Breast epithelium (tissue), 4 donors: ENCODE measurements around the gene PHAF1. TPM values are rescaled to one million over a fixed set of nuclear protein-coding genes. Genes with fewer than 3 reads are reported as not detected.

ENCODE experiments used
- DNase-seq, 2 donors: peaks; one replicate each; pipeline ENCODE4 v3.0.0-alpha.2; 2019; ENCODE audit warnings: low spot score in 2 of 2
- H3K27ac ChIP-seq, 2 donors: fragments of 200-600 bp; sonication (generic) in 1 of 2; one replicate each; pipeline ENCODE4 v1.5.1; 2016 to 2019; ENCODE audit warnings: mild to moderate bottlenecking in 1 of 2
- H3K27me3 ChIP-seq, 2 donors: fragments of 200-600 bp; sonication (generic) in 1 of 2; one replicate each; pipeline versions ENCODE4 v1.5.1 to v1.6.0; 2017 to 2019; ENCODE audit warnings: control low read depth in 1 of 2, mild to moderate bottlenecking in 1 of 2
- H3K36me3 ChIP-seq: fragments of 200-600 bp; one replicate; pipeline ENCODE4 v1.5.1; 2019
- H3K4me1 ChIP-seq, 2 donors: fragments of 200-600 bp; sonication (generic); one replicate each; pipeline ENCODE4 v1.5.1; 2016 to 2019; ENCODE audit warnings: control low read depth in 1 of 2
- H3K4me3 ChIP-seq, 3 donors: fragments of 200-600 bp; sonication (generic); 1 replicate in 2 of 3; 2 replicates in 1 of 3; pipeline ENCODE4 v1.5.1; 2016 to 2019; ENCODE audit warnings: mild to moderate bottlenecking in 3 of 3, moderate library complexity in 2 of 3
- H3K9me3 ChIP-seq, 2 donors: fragments of 200-600 bp; sonication (generic) in 1 of 2; one replicate each; pipeline ENCODE4 v1.5.1; 2016 to 2019; ENCODE audit warnings: control low read depth in 1 of 2
- POLR2A ChIP-seq: fragments of 450-650 bp; IDR thresholded peaks from one replicate; pipeline ENCODE4 v1.6.1; 2016; ENCODE audit warnings: antibody characterized with exemption, mild to moderate bottlenecking, moderate library complexity
- POLR2AphosphoS5 ChIP-seq, 3 donors: sonication (generic); formaldehyde crosslinking; IDR thresholded peaks; one replicate each; pipeline ENCODE4 v1.6.1; 2017; ENCODE audit warnings: antibody characterized with exemption in 3 of 3
- intact Hi-C: fragments of 100-400 bp; cut with DNase I; formaldehyde crosslinking; loops from one replicate; pipeline ENCODE4 v1.15.1; 2023; ENCODE audit warnings: low total_unique reads
- total RNA-seq, 3 donors: library from RNA; depleted of rRNA; stranded (reverse); fragments of >200 nt; gene quantifications; one replicate each; pipeline ENCODE4 v1.1.0, GENCODE V29; 2016
- TF ChIP-seq, protein P1 (sequence below), 3 donors: fragments of 450-650 bp; IDR thresholded peaks; one replicate each; pipeline ENCODE4 v1.5.1; 2016 to 2017; ENCODE audit warnings: antibody characterized with exemption in 3 of 3, mild to moderate bottlenecking in 3 of 3, moderate library complexity in 3 of 3

PHAF1 gene
- total RNA-seq, 3 donors from 2014 or later = 17.8 to 31.8 (median 27.1) TPM

DNA sequence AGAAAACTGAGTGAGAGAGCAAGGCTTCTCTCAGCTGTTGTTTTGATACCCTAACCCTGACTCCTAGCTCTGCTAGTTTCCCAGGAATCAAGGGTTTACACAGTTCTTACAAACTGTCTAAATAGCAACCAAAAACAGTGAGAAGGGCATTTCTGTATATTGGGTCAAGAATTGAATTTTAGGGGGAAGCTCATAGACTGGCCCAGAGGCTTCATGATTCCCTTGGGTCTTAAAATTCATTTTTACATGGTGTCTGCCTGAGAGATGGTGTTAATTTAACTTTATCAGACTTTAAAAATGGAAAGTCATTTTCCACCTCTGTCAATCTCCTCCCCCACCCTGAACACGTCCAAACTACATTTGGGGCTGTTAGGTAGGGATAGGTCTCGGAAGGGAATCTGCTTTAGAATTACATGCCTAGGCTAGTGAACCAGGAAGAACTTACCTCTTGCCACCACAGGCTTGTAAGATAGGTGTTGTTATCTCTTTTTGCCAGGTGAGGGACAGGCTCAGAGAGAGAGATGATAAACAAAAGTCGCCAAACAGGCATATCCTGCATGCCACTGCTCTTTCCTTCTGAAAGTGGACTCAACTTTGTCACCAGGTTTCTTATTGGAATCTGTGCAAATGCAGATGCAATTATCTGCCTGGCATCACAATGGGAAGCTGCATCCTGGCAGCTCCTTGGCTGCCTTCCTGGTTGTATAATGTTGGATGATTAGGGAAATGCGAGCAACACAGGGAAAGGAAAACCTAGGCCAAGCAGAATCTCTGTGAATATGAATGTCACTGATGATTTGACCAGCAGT is 3.1 kb downstream of the PHAF1 start:
- Histone ChIP-seq H3K4me1 (peaks cover 0 to 8% of the 10 kb centered on the region in 2 donors), H3K9me3 (no peaks in the 10 kb centered on the region), H3K27ac (no peak overlapping the region), H3K36me3 (no peaks in the 10 kb centered on the region), H3K27me3 (no peaks in the 10 kb centered on the region), H3K4me3 (no peak overlapping the region)
- no peak for TF ChIP-seq POLR2AphosphoS5 (IDR thresholded peaks at IDR 0.05)
- no peak for TF ChIP-seq POLR2A
- TF ChIP-seq, protein P1, sequence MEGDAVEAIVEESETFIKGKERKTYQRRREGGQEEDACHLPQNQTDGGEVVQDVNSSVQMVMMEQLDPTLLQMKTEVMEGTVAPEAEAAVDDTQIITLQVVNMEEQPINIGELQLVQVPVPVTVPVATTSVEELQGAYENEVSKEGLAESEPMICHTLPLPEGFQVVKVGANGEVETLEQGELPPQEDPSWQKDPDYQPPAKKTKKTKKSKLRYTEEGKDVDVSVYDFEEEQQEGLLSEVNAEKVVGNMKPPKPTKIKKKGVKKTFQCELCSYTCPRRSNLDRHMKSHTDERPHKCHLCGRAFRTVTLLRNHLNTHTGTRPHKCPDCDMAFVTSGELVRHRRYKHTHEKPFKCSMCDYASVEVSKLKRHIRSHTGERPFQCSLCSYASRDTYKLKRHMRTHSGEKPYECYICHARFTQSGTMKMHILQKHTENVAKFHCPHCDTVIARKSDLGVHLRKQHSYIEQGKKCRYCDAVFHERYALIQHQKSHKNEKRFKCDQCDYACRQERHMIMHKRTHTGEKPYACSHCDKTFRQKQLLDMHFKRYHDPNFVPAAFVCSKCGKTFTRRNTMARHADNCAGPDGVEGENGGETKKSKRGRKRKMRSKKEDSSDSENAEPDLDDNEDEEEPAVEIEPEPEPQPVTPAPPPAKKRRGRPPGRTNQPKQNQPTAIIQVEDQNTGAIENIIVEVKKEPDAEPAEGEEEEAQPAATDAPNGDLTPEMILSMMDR (IDR thresholded peaks at IDR 0.05) = no peak
- intact Hi-C loops = no loop called here
- no peak for DNase-seq

DNA sequence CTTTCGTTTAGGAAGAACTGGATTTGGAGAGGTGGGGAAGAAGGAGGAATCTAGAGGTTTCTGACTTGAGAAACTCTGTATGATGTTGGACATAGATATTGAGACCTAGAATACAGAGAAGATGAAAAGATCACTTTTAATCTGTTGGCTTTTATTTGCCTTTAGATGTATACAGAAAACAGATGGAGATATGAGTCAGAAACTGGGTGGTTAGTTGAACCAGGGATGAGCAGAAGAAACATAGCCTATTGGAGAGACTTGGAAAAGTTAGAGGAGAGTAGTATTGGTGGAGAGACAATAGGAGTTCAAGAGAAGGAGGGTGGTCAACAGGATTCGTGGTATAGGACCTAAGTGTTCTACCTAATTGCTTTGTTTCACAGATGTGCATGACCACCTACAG is 5.1 kb downstream of the PHAF1 start:
- H3K36me3 ChIP-seq = no peaks in the 10 kb centered on the region
- intact Hi-C loops = no loop called here
- TF ChIP-seq, protein P1 (IDR thresholded peaks at IDR 0.05) = no peak
- TF ChIP-seq POLR2A (no peak), POLR2AphosphoS5 (IDR thresholded peaks at IDR 0.05) (no peak)
- no peak for DNase-seq
- no peak overlapping the region for H3K4me3 ChIP-seq
- no peaks in the 10 kb centered on the region for H3K27me3 ChIP-seq
- no peaks in the 10 kb centered on the region for H3K9me3 ChIP-seq
- no peak overlapping the region for H3K27ac ChIP-seq
- peaks cover 0 to 8% of the 10 kb centered on the region in 2 donors for H3K4me1 ChIP-seq

- H3K27me3 ChIP-seq = no peaks in the 10 kb centered on the region
- intact Hi-C loops = no loop called here
- no peaks in the 10 kb centered on the region for H3K36me3 ChIP-seq
- TF ChIP-seq POLR2AphosphoS5 (IDR thresholded peaks at IDR 0.05) = no peak
- no peak for TF ChIP-seq POLR2A
- TF ChIP-seq, protein P1 (IDR thresholded peaks at IDR 0.05) = no peak
- no peak overlapping the region for H3K27ac ChIP-seq
- DNase-seq = no peak
- no peaks in the 10 kb centered on the region for H3K9me3 ChIP-seq
- peaks cover 0 to 6% of the 10 kb centered on the region in 2 donors for H3K4me1 ChIP-seq
- H3K4me3 ChIP-seq = no peak overlapping the region
Measured at GRCh38 chr16:67115639-67116038, 5.9 kb downstream of the PHAF1 start.

DNA sequence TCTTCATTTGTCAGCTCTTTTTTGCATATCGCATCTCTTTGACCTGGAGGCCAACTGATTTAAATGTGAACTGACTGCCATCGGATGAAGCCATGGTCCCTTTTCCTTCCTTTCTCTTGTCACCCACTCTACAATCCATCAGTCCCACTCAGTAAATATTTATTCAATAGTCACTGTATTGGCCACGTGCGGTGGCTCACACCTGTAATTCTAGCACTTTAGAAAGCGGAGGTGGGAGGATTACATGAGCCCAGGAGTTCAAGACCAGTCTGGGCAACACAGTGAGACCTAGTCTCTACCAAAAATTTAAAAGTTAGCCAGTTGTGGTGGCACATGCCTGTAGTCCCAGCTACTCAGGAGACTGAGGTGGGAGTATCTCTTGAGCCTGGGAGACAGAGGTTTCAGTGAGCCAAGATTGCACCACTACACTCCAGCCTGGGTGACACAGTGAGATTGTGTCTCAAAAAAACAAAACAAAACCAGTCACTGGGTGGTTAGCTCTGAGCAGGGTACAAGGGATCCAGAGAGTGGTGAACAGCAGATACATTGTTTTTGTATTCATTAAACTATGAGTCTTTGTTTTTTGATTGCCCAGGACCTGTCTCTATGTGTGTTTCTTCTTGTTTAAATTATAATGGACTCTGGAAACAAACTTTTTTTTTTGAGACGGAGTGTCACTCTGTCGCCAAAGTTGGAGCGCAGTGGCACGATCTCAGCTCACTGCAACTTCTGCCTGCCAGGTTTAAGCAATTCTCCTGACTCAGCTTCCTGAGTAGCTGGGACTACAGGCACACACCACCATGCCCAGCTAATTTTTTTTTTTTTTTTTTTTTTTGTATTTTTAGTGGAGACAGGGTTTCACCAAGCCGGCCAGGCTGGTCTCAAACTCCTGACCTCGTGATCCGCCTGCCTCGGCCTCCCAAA is 6.9 kb downstream of the PHAF1 start:
- H3K27ac ChIP-seq = no peak overlapping the region
- intact Hi-C loops = no loop called here
- no peaks in the 10 kb centered on the region for H3K27me3 ChIP-seq
- H3K4me1 ChIP-seq = no peaks in the 10 kb centered on the region
- DNase-seq = no peak
- H3K4me3 ChIP-seq = no peak overlapping the region
- TF ChIP-seq, protein P1 (IDR thresholded peaks at IDR 0.05) = no peak
- TF ChIP-seq POLR2A = no peak
- no peak for TF ChIP-seq POLR2AphosphoS5 (IDR thresholded peaks at IDR 0.05)
- H3K36me3 ChIP-seq = no peaks in the 10 kb centered on the region
- no peaks in the 10 kb centered on the region for H3K9me3 ChIP-seq

- no peak for TF ChIP-seq POLR2A
- TF ChIP-seq POLR2AphosphoS5 (IDR thresholded peaks at IDR 0.05) = no peak
- TF ChIP-seq, protein P1 (IDR thresholded peaks at IDR 0.05) = no peak
- H3K27me3 ChIP-seq = no peaks in the 10 kb centered on the region
- intact Hi-C loops = no loop called here
- no peak for DNase-seq
- H3K27ac ChIP-seq = no peak overlapping the region
- H3K4me3 ChIP-seq = no peak overlapping the region
- no peaks in the 10 kb centered on the region for H3K4me1 ChIP-seq
- no peaks in the 10 kb centered on the region for H3K9me3 ChIP-seq
- H3K36me3 ChIP-seq = no peaks in the 10 kb centered on the region
Measured at GRCh38 chr16:67117716-67118115, 8.0 kb downstream of the PHAF1 start.
